Ishikawa (cell line): Measurements from ENCODE around the gene LTBP4.

ENCODE experiments used
- CEBPB ChIP-seq: IDR thresholded peaks from 2 replicates; pipeline ENCODE4 v1.6.1; 2012
- CREB1 ChIP-seq: IDR thresholded peaks from 2 replicates; pipeline ENCODE4 v1.6.1; 2012; ENCODE audit warnings: low read depth
- EGR1 ChIP-seq: IDR thresholded peaks from 2 replicates; pipeline ENCODE4 v1.6.1; 2012
- EP300 ChIP-seq: IDR thresholded peaks from 2 replicates; pipeline ENCODE4 v1.6.1; 2012; ENCODE audit warnings: borderline replicate concordance
- FOXM1 ChIP-seq: IDR thresholded peaks from 2 replicates; pipeline ENCODE4 v1.6.1; 2012; ENCODE audit warnings: low read depth, borderline replicate concordance
- NFIC ChIP-seq: IDR thresholded peaks from 2 replicates; pipeline ENCODE4 v1.6.1; 2012
- RAD21 ChIP-seq: IDR thresholded peaks from 2 replicates; pipeline ENCODE4 v1.6.1; 2012; ENCODE audit warnings: low read depth
- TAF1 ChIP-seq: IDR thresholded peaks from 2 replicates; pipeline ENCODE4 v1.6.1; 2012; ENCODE audit warnings: low read depth, mild to moderate bottlenecking
- TCF12 ChIP-seq: IDR thresholded peaks from 2 replicates; pipeline ENCODE4 v1.6.1; 2012; ENCODE audit warnings: low read depth
- TEAD4 ChIP-seq: IDR thresholded peaks from 2 replicates; pipeline ENCODE4 v1.6.1; 2012
- YY1 ChIP-seq: IDR thresholded peaks from 2 replicates; pipeline ENCODE4 v1.6.1; 2012; ENCODE audit warnings: low read depth
- ZBTB7A ChIP-seq: IDR thresholded peaks from 2 replicates; pipeline ENCODE4 v1.6.1; 2012; ENCODE audit warnings: low read depth
- TF ChIP-seq, protein P1 (sequence below): IDR thresholded peaks from 2 replicates; pipeline ENCODE4 v1.6.1; 2012
- TF ChIP-seq, protein P2 (sequence below): IDR thresholded peaks from 2 replicates; pipeline ENCODE4 v1.6.1; 2012
- TF ChIP-seq, protein P3 (sequence below): IDR thresholded peaks from 2 replicates; pipeline ENCODE4 v1.6.1; 2012; ENCODE audit warnings: low read depth, mild to moderate bottlenecking

LTBP4 gene

DNA sequence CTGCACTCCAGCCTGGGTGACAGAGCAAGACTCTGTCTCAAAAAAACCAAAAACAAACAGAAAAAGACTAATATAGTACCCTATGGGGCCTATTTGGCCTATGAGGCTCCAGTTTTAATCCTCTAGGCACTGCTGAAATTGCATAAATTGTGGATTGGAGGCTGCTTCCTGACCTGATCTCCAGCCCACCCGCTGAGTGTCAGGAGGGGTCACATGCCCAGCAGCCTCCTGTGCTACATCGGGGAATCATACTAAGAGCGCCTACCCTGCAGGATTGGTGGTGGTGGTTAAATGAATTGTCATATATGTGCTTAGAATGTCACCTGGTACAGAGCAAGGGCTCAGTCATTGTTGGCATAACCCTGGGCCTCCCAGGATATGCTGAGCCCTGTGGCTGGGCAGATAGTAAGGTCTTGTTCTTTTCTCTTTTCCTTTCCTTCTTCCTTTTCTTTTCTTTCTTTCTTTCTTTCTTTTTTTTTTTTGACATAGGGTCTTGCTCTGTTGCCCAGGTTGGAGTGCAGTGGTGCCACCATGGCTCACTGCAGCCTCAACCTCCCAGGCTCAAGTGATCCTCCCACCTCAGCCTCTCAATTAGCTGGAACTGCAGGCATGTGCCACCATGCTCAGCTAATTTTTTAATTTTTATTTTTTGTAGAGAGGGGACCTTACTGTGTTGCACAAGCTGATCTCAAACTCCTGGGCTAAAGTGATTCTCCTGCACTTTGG is 31.3 kb downstream of the LTBP4 start:
- no peak for TF ChIP-seq TCF12

DNA sequence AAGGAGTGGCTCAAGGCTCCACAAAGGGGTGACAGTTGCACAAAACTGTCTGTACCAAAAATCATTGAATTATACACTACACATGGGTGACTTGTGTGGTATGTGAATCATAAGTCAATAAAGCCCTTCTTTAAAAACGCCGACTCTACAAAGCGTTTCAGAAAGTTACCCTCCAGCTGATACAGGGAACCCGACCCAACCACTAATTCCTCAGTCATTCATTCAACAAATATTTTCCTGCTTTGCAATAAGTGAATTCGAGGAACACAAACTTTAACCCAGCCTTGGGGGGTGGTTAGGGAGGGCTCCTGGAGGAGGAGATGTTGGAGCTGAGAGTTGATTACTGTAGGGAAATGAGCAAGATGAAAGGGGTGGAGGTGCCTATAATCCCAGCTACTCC is 32.0 kb downstream of the LTBP4 start:
- TF ChIP-seq CEBPB = no peak
- no peak for TF ChIP-seq EGR1
- no peak for TF ChIP-seq TEAD4
- TF ChIP-seq NFIC = no peak
- TF ChIP-seq TCF12 = no peak
- no peak for TF ChIP-seq CREB1
- no peak for TF ChIP-seq RAD21
- TF ChIP-seq TAF1 = no peak
- TF ChIP-seq ZBTB7A = no peak
- no peak for TF ChIP-seq EP300
- TF ChIP-seq, protein P1, sequence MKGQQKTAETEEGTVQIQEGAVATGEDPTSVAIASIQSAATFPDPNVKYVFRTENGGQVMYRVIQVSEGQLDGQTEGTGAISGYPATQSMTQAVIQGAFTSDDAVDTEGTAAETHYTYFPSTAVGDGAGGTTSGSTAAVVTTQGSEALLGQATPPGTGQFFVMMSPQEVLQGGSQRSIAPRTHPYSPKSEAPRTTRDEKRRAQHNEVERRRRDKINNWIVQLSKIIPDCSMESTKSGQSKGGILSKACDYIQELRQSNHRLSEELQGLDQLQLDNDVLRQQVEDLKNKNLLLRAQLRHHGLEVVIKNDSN = no peak
- no peak for TF ChIP-seq YY1
- TF ChIP-seq, protein P2, sequence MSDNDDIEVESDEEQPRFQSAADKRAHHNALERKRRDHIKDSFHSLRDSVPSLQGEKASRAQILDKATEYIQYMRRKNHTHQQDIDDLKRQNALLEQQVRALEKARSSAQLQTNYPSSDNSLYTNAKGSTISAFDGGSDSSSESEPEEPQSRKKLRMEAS = no peak
- TF ChIP-seq FOXM1 = no peak
- TF ChIP-seq, protein P3, sequence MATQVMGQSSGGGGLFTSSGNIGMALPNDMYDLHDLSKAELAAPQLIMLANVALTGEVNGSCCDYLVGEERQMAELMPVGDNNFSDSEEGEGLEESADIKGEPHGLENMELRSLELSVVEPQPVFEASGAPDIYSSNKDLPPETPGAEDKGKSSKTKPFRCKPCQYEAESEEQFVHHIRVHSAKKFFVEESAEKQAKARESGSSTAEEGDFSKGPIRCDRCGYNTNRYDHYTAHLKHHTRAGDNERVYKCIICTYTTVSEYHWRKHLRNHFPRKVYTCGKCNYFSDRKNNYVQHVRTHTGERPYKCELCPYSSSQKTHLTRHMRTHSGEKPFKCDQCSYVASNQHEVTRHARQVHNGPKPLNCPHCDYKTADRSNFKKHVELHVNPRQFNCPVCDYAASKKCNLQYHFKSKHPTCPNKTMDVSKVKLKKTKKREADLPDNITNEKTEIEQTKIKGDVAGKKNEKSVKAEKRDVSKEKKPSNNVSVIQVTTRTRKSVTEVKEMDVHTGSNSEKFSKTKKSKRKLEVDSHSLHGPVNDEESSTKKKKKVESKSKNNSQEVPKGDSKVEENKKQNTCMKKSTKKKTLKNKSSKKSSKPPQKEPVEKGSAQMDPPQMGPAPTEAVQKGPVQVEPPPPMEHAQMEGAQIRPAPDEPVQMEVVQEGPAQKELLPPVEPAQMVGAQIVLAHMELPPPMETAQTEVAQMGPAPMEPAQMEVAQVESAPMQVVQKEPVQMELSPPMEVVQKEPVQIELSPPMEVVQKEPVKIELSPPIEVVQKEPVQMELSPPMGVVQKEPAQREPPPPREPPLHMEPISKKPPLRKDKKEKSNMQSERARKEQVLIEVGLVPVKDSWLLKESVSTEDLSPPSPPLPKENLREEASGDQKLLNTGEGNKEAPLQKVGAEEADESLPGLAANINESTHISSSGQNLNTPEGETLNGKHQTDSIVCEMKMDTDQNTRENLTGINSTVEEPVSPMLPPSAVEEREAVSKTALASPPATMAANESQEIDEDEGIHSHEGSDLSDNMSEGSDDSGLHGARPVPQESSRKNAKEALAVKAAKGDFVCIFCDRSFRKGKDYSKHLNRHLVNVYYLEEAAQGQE = no peak

DNA sequence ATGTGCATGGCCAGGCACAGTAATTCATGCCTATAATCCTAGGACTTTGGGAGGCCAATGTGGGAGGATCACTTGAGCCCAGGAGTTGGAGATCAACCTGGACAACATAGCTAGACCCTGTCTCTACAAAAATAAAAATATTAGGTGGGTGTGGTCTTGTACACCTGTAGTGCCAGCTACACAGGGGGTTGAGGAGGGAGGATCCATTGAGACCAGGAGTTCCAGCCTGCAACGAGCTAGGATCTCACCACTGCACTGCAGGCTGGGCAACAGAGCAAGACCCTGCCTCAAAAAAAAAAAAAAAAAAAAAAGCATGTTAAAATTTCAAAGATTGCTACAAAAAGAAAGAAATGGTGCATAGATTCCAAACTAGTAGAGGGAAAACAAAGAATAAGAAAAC is 37.2 kb downstream of the LTBP4 start:
- TF ChIP-seq NFIC (no peak), YY1 (no peak), TEAD4 (no peak), RAD21 (no peak), EGR1 (no peak), EP300 (no peak), CEBPB (no peak)
- TF ChIP-seq, protein P3 = no peak
- TF ChIP-seq, protein P2 = no peak
- TF ChIP-seq, protein P1 = no peak

DNA sequence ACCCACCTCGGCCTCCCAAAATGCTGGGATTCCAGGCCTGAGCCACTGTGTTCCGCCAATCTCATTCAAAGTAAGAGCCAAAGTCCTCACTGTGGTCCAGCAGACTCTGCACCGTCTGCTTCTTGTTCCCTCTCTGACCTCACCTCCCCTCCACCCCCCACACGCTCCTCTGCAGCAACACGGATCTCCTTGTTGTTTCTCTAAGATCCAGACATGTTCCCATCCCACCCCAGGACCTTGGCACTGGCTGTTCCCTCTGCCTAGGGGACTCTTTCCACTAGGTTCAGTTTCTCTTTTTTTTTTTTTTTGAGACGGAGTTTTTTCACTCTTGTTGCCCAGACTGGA is 38.4 kb downstream of the LTBP4 start:
- TF ChIP-seq, protein P3 = no peak
- TF ChIP-seq, protein P2 = no peak
- no peak for TF ChIP-seq TCF12
- TF ChIP-seq TEAD4 = no peak
- no peak for TF ChIP-seq EP300
- no peak for TF ChIP-seq EGR1
- no peak for TF ChIP-seq CEBPB
- no peak for TF ChIP-seq ZBTB7A
- TF ChIP-seq RAD21 = no peak
- TF ChIP-seq TAF1 = no peak
- TF ChIP-seq, protein P1 = no peak
- TF ChIP-seq YY1 = no peak
- no peak for TF ChIP-seq CREB1
- TF ChIP-seq NFIC = no peak
- no peak for TF ChIP-seq FOXM1
